Lung (tissue), 12 donors: ENCODE results near the gene PCP4. TPM values are rescaled to one million over a fixed set of nuclear protein-coding genes. Genes with fewer than 3 reads are reported as not detected.

ENCODE experiments used
- ATAC-seq: fragments of 200-7000 bp; cut with Tn5 transposase; one replicate; pipeline ENCODE4 v1.9.1; 2020; ENCODE audit warnings: moderate number of reproducible peaks; ENCODE audit not compliant: insufficient read depth, low FRiP score
- DNase-seq, 3 donors: peaks; one replicate each; pipeline ENCODE4 v3.0.0-alpha.2; 2013 to 2017
- H3K27ac ChIP-seq, 2 donors: one replicate each; pipeline ENCODE4 v1.5.1; 2013; ENCODE audit warnings: mild to moderate bottlenecking in 2 of 2, moderate library complexity in 2 of 2, control low read depth in 1 of 2, inconsistent platforms in 1 of 2, low read depth in 1 of 2, low read length in 1 of 2
- H3K27me3 ChIP-seq, 3 donors: one replicate each; pipeline ENCODE4 v1.5.1; 2013; ENCODE audit warnings: low read length in 2 of 3; ENCODE audit not compliant: control insufficient read depth in 3 of 3, insufficient read depth in 3 of 3
- H3K36me3 ChIP-seq, 4 donors: one replicate each; pipeline ENCODE4 v1.5.1; 2013; ENCODE audit warnings: low read length in 4 of 4, mild to moderate bottlenecking in 1 of 4, moderate library complexity in 1 of 4; ENCODE audit not compliant: control insufficient read depth in 4 of 4, insufficient read depth in 4 of 4
- H3K4me1 ChIP-seq, 5 donors: one replicate each; pipeline ENCODE4 v1.5.1; 2013; ENCODE audit warnings: low read length in 5 of 5, mild to moderate bottlenecking in 2 of 5, moderate library complexity in 1 of 5; ENCODE audit not compliant: control insufficient read depth in 5 of 5, insufficient read depth in 5 of 5
- H3K4me3 ChIP-seq: one replicate; pipeline ENCODE4 v1.5.1; 2013; ENCODE audit warnings: mild to moderate bottlenecking, control low read depth, moderate library complexity
- H3K9ac ChIP-seq, 2 donors: one replicate each; pipeline ENCODE4 v1.5.1; 2013; ENCODE audit warnings: low read length in 2 of 2, control low read depth in 1 of 2; ENCODE audit not compliant: insufficient read depth in 1 of 2
- H3K9me3 ChIP-seq, 4 donors: one replicate each; pipeline ENCODE4 v1.5.1; 2013; ENCODE audit warnings: low read length in 3 of 4, mild to moderate bottlenecking in 1 of 4, moderate library complexity in 1 of 4; ENCODE audit not compliant: control insufficient read depth in 4 of 4, insufficient read depth in 3 of 4
- WGBS, 2 donors: extraction: QIAGEN DNeasy Blood & Tissue Kit; methylation state at CpG; one replicate each; pipeline ENCODE4 v1.1.7; 2013; 5-methylcytosine and 5-hydroxymethylcytosine counted together
- polyA plus RNA-seq, 2 donors: library from polyadenylated mRNA; stranded (reverse); fragments of 200-250 nt; gene quantifications; one replicate each; pipeline ENCODE4 v1.2.1, GENCODE V29; 2013
- total RNA-seq, 2 donors: library from RNA; depleted of rRNA in 1 of 2; stranded (reverse); fragments of >200 nt in 1 of 2; gene quantifications; one replicate each; pipeline ENCODE4 v1.2.1, GENCODE V29; 2014 to 2021
- TF ChIP-seq, protein P1 (sequence below): IDR thresholded peaks from 2 replicates; pipeline ENCODE4 v1.5.1; 2012; ENCODE audit warnings: mild to moderate bottlenecking; ENCODE audit errors: control extremely low read depth, extremely low read depth
- donor health status: control.
- donor health status: control.
- donor health status: Bipolar disorder and iron deficiency.
- donor health status: healthy.
- donor health status: DM: yes; HTN: yes; CAD: no.

PCP4 gene
- total and polyA plus RNA-seq, 4 donors, result 0.74 to 3.1 (median 1.3) TPM; not detected in 1

DNA sequence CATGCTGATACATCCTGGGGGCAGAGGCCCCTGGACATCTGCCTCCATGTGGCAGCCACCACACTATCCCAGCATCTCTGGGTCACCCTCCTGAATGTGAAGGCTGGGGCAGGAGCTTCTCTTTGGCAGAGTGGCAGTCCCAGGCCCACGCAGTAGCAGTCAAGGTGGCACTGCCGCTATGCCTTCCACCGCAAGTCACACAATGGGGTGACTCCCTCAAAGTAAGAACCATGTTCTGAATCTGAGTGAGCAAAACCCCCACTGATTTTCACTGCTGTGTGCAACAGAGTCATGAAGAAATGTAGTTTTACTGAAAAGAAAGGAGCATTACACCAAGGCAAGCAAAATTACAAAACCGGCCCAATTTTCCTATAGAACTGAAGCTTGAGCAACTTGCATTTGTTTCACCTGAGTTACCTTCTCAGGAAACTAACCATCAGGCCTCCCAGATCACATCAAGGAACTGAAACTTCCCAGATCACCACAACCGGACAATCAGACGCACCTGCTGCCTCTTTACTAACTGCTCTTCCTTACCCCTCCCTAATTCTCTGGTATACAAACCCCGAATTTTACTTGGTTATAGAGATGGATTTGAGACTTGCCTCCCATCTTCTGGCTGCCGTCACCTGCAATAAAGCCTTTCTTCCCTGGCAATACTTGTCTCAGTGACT is 102.6 kb downstream of the PCP4 start:
- Histone ChIP-seq H3K27ac (no peak overlapping the region), H3K9ac (no peak overlapping the region), H3K27me3 (no peaks in the 10 kb centered on the region), H3K4me3 (no peak overlapping the region), H3K36me3 (no peaks in the 10 kb centered on the region), H3K9me3 (peaks cover 0 to 8% (median 0%) of the 10 kb centered on the region in 4 donors), H3K4me1 (no peaks in the 10 kb centered on the region)
- ATAC-seq, result no peak
- TF ChIP-seq, protein P1, sequence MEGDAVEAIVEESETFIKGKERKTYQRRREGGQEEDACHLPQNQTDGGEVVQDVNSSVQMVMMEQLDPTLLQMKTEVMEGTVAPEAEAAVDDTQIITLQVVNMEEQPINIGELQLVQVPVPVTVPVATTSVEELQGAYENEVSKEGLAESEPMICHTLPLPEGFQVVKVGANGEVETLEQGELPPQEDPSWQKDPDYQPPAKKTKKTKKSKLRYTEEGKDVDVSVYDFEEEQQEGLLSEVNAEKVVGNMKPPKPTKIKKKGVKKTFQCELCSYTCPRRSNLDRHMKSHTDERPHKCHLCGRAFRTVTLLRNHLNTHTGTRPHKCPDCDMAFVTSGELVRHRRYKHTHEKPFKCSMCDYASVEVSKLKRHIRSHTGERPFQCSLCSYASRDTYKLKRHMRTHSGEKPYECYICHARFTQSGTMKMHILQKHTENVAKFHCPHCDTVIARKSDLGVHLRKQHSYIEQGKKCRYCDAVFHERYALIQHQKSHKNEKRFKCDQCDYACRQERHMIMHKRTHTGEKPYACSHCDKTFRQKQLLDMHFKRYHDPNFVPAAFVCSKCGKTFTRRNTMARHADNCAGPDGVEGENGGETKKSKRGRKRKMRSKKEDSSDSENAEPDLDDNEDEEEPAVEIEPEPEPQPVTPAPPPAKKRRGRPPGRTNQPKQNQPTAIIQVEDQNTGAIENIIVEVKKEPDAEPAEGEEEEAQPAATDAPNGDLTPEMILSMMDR, result no peak
- DNase-seq, result no peak
- WGBS, 2 donors, result 66 to 75% methylated on average over 7 to 8 of the region's 8 CpGs

DNA sequence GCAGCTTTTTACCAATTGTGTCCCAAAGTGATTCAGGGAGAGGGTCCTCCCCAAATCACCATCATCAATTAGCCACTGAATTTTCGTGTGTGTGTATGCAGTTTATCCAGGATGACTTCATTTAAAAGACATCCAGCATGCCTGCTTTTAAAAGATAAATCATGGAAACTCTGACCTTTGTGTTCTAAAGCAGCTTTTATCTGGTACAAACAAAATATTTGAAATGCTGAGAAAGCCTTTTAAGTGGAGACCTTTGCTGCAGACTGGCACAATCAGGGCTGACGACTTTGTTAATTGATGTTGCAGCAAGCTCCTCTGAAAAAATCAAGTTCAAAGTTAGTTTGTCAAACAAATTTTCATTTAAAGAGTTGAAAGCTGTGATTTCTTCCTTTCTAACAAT is 104.7 kb downstream of the PCP4 start:
- Histone ChIP-seq H3K27me3 (no peaks in the 10 kb centered on the region), H3K27ac (no peak overlapping the region), H3K9me3 (peaks cover 0 to 11% (median 0%) of the 10 kb centered on the region in 4 donors), H3K4me3 (no peak overlapping the region), H3K9ac (no peak overlapping the region), H3K36me3 (no peaks in the 10 kb centered on the region), H3K4me1 (no peaks in the 10 kb centered on the region)
- DNase-seq, result no peak
- WGBS, 2 donors, result 25 to 57% methylated on average over 2 of the region's 2 CpGs
- no peak for ATAC-seq
- TF ChIP-seq, protein P1, result no peak

DNA sequence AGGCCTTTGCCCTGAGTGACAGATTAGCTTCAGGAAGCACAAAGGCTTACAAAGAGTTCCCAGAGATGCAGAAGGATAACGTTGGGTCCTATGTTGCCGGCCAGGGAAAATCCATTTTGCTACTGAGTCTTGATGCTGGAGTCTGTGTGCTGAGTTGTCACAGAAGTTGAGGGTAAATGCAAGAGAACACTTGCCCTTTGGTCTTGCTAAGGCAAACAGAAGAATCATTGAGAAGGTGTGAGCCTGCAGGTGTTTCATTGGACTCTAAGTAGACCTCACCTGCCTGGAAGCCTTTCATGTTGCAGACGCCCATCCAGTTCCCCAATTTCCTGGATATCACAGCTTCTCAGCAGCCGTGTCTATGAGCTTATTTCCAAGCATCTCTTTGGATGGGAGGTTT is 105.2 kb downstream of the PCP4 start:
- DNase-seq (no peak), ATAC-seq (no peak)
- Histone ChIP-seq H3K4me3 (no peak overlapping the region), H3K36me3 (no peaks in the 10 kb centered on the region), H3K4me1 (no peaks in the 10 kb centered on the region), H3K27me3 (no peaks in the 10 kb centered on the region), H3K9me3 (peaks cover 0 to 10% (median 0%) of the 10 kb centered on the region in 4 donors), H3K27ac (no peak overlapping the region), H3K9ac (no peak overlapping the region)
- TF ChIP-seq, protein P1, result no peak
- WGBS, 2 donors, result 60 to 78% methylated on average over 4 of the region's 4 CpGs
